Fibroblast of villous mesenchyme (primary cell): ENCODE data around the gene SYNPO2. TPM values are rescaled to one million over a fixed set of nuclear protein-coding genes. Genes with fewer than 3 reads are reported as not detected.

Experiments
- DNase-seq: peaks from one replicate; pipeline ENCODE4 v3.0.0-alpha.2; 2010; ENCODE audit warnings: low read depth
- H3K4me3 ChIP-seq: 2 replicates; pipeline ENCODE4 v1.5.1; 2011; ENCODE audit warnings: low read depth, mild to moderate bottlenecking, low read length
- CTCF ChIP-seq: IDR thresholded peaks from 2 replicates; pipeline ENCODE4 v1.5.1; 2012; ENCODE audit warnings: low read depth, mild to moderate bottlenecking, low read length; ENCODE audit not compliant: insufficient read depth
- total RNA-seq: library from RNA; depleted of rRNA; stranded (reverse); fragments of >200 nt; gene quantifications from 2 replicates; pipeline ENCODE4 v1.2.3, GENCODE V29; 2012

The SYNPO2 gene
- total RNA-seq, 1 donor = 194 TPM

- no peak for TF ChIP-seq CTCF
- H3K4me3 ChIP-seq = no peak overlapping the region
- peak; percentile 97 for DNase-seq
These were observed 137.4 kb downstream of the SYNPO2 start for GRCh38 chr4:119025916-119026661.

GRCh38 chr4:119026662-119027444, 138.2 kb downstream of the SYNPO2 start:
- no peak for TF ChIP-seq CTCF
- peak overlapping the region; percentile 47 for H3K4me3 ChIP-seq
- peak; percentile 46 for DNase-seq

GRCh38 chr4:119027811-119028210, 139.2 kb downstream of the SYNPO2 start:
- peak overlapping the region; percentile 47 for H3K4me3 ChIP-seq
- no peak for TF ChIP-seq CTCF
- no peak for DNase-seq

GRCh38 chr4:119028296-119028695, 139.6 kb downstream of the SYNPO2 start:
- no peak for TF ChIP-seq CTCF
- peak overlapping the region; percentile 47 for H3K4me3 ChIP-seq
- DNase-seq = no peak

GRCh38 chr4:119029847-119030535, 141.3 kb downstream of the SYNPO2 start:
- no peak overlapping the region for H3K4me3 ChIP-seq

GRCh38 chr4:119030536-119030890, 141.9 kb downstream of the SYNPO2 start:
- no peak for TF ChIP-seq CTCF
- no peak for DNase-seq
- H3K4me3 ChIP-seq = no peak overlapping the region

More at GRCh38 chr4:119029847-119030535, 141.3 kb downstream of the SYNPO2 start:
- no peak for DNase-seq
- TF ChIP-seq CTCF = no peak
